Kidney capillary endothelial cell (primary cell): Measurements from ENCODE around the gene C17orf113.

ENCODE experiments used
- DNase-seq: peaks from one replicate; pipeline ENCODE4 v3.0.0-alpha.2; 2018; ENCODE audit warnings: low spot score

The C17orf113 gene

DNA sequence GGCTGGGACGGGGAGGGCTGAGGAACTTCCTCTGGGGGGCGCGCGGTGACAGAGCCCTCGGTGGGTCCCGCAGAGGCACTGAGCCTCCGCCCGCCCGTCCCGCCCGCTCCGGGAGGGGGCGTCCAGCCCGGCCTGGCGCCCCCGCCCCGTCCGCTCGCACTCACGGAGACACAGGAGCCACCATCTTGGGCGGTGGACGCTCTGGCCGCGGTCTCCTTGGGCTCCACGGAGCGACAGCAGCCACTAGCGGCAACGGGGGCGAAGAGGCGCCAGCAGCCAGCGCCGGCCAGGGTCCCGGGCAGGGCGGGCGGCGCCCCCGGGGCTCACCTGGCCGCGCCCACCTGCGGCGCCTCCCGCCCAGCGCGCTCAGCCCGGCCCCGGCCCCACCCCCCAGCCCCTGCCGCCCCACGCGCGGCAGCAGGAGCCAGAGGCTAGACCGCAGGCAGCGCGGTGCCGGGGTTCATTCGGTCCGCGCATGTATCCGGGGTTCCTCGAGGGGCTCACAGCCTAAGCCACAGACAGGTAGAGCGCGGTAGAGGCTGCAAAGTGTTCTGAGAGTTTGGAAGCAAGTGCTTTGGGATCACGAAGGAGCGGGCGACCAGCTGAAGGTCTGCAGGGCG lies at the start of gene C17orf113:
TSS of gene C17orf113 (minus strand) at position 209 of the 620 bp plus-strand sequence. CDS start 7,225 bp downstream, outside the sequence.
- DNase-seq = peak; percentile 30

GRCh38 chr17:42098730-42099399 lies 48.5 kb upstream of the C17orf113 start:
- DNase-seq = no peak

DNA sequence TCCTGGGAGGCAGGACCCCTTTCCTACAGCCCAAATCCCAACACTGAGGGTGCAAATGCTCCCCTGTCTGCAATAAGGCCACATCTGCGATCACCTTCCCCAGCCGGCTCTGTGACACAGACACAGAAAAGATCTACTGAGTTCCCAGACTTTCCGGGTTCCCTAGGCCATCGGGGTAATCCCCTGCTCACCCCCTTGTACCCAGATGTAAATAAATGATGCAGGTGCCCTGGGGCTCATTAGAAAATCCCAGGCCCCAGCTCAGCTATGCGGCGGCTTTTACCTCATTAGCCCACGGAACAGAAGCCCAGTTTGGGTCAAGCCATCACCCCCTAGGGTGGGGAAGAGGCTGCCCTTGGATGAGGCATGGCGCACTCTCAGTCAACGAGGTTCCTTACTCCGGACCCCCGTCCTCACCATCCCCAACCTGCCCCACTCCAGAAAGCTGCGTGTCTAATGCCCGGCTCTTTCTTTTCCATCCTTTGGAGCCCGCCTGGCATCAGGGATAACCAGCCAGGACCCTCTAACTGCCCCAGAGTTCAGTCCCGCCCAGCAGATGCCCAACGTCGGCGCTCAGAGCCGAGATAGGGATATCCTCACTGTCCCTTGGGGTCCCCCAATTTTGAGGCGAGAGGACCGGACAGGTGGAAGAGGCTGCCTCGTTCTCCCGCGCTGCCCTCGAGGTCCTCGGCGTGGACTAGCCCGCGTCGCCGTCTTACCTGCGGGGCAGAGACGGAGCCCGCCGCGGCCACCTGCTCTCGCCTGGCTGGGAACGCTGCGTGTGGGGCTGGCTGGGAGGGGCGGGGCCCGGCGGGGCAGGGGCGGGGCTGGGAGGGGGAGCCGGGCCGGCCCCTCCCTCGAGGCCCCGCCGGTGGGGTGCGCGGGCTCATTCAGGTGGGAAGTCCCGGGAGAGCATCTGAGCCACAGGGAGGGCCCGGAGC lies 47.6 kb upstream of the C17orf113 start, which contains the start of gene ZNF385C:
TSS of gene ZNF385C (minus strand) at position 783 of the 941 bp plus-strand sequence. CDS start 35,417 bp downstream, outside the sequence.
- no peak for DNase-seq

GRCh38 chr17:42096360-42097111 lies 46.1 kb upstream of the C17orf113 start:
- no peak for DNase-seq

DNA sequence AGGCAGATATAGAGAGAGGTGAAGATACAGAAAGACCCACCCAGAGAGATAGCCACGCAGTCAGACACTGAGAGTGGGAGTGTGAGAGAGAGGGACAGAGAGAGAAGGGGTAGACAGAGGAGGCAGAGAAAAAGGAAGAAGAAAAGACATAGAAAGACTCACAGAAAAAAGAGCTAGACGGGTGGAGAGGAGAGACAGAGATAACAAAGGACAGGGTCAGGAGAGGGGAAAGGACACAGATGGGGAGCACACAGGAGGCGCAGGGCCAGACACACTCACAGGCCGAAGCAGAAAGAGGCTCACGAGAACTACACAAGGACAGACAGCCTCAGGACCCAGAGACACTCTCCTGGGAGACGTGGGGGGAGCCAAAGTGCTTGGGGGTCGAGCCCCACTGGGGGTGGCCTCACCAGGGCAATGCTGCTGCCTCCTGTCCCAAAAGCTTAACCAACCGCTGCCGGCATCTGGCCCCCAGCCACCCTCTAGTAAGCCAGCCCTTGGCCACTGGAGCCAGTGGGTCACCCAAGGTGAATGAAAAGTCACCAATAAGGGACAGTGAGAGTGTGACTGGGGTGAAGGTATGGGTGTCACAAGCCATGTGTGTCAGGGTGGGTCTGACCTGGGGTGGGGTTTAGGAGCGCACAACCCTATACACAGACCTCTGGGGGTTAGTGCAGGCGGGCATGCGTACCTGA lies 44.1 kb upstream of the C17orf113 start:
- no peak for DNase-seq

DNA sequence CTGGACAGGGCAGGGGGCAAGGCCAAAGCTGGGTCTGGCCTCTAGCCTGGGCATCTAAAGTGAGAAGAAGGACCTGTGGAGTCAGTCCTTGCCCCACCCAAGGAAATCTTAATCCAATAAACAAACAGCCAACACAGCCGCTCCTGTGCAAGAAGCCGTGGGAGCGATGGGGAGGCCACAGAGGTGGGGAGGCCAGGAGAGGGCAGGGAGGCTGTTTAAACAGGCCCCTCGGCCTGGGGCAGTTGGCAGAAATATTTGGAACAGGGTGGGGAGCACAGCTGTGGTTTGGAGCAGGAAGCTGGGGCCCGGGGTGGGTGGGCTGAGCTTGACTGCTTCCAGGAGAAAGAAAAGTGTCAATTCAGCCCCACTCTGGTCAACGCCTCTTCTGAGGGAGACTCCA lies 42.5 kb upstream of the C17orf113 start:
- no peak for DNase-seq

DNA sequence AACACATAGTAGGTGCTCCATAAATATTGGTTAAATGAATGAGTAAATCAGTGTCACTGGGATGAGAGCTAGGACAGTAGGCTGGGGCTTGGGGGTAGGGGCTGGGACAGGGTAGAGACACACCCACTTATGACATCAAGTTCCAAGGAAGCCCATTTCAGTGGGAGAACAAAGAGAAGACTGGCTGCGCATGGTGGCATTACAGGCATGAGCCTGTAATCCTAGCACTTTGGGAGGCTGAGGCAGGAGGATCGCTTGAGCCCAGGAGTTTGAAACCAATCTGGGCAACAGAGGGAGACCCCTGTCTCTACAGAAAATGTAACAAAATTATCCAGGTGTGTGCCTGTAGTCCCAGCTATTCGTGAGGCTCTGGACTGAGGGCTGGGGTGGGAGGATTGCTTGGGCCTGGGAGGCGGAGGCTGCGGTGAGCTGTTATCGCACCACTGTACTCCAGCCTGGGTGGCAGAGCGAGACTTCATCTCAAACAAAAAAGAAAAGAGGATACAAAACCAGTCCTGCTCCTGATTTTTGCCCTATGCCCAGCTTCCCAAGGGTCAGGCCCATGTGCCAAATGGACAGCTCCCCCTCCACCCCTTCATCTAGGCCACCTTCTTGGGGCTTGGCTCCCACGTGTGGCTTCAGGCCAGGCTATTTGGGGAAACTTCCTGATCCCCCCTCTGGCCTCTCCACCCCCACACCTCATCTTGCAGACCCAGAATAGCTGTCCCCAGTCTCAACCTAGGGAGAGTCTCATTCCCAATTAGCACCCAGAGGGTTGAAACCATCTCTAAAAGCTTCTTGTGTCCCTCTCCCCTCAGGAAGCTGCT lies 40.8 kb upstream of the C17orf113 start:
- no peak for DNase-seq

DNA sequence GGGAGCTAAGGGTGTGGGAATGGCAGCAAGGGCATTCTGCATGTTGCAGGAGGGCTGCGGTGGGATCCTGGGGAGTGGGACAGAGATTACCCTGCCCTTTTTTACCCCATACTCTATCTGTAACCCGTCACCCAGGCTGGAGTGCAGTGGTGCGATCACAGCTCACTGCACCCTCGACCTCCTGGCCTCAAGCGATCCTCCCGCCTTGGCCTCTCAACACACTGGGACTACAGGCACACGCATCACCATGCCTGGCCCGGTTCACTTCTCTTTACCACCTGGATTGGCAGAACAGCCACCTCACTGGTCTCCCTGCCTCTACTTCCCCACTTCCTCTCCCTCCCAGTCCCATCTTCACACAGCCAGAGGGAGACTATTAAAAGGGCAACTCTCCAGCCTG lies 38.3 kb upstream of the C17orf113 start:
- DNase-seq = no peak

DNA sequence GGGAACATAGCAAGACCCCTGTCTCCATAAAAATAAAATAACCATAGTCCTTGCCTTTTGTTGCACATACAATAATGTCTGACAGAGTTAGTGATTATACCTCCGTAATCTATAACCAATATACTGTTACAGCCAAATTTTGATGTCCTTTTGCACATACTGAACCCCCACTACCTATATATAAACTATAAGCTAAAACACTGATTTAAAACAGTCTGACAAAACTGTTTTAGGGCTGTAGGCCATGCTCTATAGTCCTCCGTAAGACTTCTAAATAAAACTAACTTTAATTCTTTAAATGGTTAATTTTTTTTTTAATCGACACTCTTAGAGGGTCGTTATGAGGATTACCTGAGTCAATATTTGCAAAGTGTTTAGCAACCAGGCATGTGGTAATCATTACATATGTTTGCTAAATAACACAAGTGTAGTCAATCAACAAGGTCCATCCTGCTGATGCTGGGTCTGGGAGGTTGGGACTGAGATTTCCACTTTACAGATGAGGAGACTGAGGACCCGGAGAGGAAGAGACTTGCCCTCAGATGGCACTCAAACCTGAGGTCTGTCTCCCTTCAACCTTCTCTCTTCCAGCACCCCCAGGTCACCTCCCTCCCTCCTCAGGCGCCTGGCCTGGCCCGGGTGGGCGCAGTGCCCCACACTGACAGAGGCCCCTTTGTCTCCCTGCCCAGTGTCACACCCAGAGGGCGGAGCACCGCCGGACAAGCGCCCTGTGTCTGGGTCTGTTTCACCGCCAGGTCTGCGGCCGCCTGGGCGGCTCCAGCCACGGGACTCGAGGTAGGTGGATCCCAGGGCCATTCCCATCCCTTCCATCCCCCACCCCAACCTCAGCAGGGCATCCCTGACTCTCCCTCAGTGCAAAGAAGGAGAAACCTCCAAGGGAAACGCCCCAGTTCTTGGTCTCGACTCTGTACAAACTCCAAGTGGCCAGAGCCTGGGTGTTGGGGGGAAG lies 37.6 kb upstream of the C17orf113 start:
- no peak for DNase-seq

DNA sequence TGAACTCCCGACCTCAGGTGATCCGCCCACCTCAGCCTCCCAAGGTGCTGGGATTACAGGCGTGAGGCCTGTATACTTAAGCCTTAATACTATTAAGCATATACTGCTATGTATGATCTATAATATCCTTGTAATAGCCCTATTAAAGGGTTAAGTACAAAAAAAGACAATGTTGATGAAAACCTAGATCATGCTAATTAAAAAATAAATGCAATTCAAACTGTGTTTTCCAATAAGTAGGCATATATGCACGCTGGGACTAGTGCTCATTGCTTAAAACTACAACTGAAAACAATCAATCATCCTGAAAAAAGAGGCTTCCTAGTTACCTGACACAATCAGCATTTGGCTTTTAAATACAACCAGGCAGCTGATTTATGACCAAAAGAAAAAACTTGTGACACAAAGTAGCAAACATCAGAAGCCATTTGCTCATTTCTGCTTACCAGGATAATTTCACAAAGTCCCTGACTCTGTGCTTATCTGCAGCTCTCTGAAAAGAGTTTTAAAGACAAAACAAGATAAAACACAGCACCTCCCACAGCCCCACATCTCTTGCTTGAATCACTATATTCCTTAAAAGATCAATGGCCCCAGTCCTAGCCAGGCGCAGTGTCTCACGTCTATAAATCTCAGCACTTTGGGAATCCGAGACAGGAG lies 36.8 kb upstream of the C17orf113 start:
- no peak for DNase-seq

DNA sequence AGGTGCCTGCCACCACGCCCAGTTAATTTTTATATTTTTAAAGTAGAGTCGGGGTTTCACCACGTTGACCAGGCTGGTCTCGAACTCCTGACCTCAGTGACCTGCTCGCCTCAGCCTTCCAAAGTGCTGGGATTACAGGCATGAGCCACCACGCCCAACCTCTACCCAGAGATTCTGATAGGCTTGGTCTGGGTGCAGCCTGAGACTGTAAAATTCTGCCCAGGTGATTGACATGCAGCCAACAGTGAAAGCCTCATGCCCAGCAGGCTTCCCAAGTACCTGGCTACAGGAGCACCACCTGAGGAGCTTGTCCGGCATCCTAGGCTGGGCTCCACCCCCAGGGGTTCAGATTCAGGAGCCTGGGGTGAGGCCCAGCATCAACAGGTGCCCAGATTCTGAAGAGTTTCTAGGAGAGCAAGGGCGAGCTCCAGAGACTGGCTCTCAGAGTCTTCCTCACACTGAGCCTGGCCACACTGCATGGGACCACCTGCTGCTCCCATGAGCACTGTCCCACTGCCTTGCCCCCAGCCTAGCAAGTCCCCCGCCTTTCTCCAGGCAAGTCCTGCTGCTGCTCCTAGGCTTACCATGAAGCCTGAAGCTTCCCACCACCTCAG lies 31.2 kb upstream of the C17orf113 start:
- no peak for DNase-seq

DNA sequence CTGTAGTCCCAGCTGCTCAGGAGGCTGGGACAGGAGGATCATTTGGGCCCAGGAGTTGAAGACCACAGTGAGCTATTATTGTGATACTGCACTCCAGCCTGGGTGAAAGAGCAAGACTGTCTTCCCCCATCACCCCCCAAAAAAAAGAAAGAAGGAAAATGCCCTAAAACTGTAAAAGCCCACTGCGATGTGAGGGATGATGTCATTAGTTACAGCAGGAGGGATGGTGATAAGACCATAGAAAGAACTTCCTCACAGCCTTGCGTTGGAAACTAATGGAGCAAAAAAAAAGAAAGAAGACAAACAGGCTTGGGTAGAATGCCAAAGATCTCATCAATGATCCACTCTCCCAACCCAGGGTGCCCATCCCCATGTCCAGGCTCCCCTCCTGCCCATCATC lies 29.1 kb upstream of the C17orf113 start:
- DNase-seq = no peak

DNA sequence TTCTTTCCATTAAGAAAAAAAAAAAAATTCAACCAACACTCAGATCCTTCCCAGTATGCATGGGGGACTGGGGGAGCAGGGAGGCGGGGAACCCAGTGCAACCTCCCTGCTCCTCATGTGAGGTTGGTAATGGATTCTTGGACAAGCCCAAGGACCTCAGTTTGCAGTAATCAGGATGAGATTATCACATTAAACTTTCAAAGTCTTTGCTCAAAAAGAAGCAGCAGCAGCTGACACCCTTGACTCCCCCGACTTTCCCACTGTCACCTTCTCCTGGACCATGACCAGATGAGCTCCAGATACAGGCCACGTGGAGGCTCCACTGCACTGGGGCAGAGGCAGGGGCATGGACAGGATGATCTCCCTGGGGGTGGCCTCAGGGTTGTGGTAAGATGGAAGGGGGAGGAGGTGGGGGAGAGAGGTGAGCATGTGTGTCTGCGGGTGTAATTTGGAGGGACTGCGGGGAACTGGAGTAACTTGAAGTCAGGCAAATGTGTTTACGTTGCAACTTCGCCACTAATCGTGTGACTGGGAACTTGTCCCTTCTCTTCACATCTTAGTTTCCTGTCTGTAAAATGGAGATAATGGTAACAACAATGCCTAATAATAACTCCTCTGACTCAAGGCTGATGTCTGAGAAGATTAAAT lies 28.1 kb upstream of the C17orf113 start:
- DNase-seq = peak; percentile 41

DNA sequence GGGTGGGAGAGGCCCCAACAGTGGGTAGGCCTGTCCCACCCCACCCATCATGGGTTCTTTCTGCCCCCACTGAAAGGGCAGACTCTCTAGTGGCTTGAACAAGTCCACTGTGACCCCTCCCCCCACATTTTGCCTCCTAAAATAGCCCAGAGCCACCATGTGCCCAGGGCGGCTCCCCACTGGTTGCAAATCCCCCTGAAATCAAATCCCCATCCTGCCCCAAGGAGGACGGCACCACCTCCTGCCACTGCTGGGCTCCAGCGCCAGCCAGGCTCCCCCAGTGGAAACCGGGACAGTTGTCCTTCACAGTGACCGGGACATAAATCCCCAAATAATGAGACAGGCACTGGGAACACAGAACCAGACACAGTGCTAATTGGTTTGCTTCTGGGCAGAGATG lies 27.4 kb upstream of the C17orf113 start:
- DNase-seq = no peak

DNA sequence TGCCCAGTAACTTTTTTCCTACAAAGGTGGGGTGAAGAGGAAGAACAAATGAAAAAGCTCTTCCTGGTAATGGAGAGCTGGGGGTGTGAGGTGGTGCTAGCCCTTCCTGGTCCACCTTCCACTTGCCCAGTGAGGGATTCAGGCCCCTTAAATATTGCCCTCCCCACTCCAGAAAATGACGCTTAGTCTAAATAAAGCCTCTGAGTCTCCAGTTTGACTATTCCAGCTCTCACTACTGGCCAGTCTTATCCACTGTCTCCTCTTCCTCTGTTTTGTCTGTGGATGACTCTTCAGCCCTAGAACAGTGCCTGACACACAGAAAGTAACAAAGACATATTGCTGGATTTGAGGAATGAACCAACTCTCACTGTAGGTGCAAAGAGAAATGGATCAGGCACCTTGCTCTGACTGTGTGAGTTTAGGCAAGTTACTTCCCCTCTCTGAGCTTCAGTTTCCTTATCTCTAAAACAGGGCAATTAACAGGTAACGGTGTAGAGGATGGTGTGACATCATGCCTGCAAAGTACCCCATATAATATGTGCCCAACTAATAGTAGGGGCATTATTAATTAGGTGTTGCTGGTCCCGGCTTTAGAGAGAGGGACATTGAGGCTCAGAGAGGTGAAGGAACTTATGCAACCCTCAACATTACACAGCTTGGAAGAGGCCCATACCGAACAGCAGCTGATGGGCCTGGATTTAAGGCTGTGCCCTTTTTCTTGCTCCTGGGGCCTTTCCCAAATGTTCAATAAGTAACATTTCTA lies 26.6 kb upstream of the C17orf113 start:
- DNase-seq = no peak

DNA sequence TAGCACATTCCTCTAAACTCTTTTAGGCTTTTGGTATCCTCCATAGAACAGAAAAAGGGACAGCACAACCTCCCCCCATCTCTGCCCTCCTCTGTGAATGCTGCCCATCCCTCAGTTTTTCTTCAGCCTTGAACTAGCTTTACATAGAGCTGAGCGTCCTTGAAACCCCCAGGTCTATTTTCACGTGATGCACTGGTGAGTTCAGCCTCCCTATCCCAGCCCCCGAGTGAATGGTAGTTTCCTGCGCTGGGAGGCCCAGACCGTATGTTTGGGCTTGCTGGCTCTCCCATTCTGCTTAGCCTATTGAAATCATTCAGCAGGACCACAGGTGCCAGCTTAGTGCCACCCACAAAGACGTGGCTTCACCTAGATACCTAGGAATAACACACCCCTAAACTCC lies 25.4 kb upstream of the C17orf113 start:
- DNase-seq = no peak
